IPS-15b (cell line): ENCODE results near the gene UQCC2.

ENCODE experiments used
- H3K27me3 ChIP-seq: one replicate; pipeline ENCODE4 v1.6.1; 2013; ENCODE audit warnings: low read length; ENCODE audit not compliant: control insufficient read depth, insufficient read depth
- H3K36me3 ChIP-seq: one replicate; pipeline ENCODE4 v1.6.1; 2013; ENCODE audit warnings: low read length; ENCODE audit not compliant: control insufficient read depth, insufficient read depth
- H3K4me1 ChIP-seq: one replicate; pipeline ENCODE4 v1.6.1; 2013; ENCODE audit warnings: mild to moderate bottlenecking, low read length; ENCODE audit not compliant: control insufficient read depth, insufficient read depth
- H3K4me3 ChIP-seq: one replicate; pipeline ENCODE4 v1.5.1; 2013; ENCODE audit warnings: low read depth, low read length
- H3K9ac ChIP-seq: one replicate; pipeline ENCODE4 v1.6.1; 2013; ENCODE audit warnings: low read depth, mild to moderate bottlenecking, low read length
- H3K9me3 ChIP-seq: one replicate; pipeline ENCODE4 v1.6.1; 2013; ENCODE audit warnings: mild to moderate bottlenecking, low read length; ENCODE audit not compliant: control insufficient read depth, insufficient read depth

Gene UQCC2

GRCh38 chr6:33711140-33712129, at the start of gene UQCC2:
Gene UQCC2 (minus strand): TSS chr6:33711700. CDS start chr6:33711686, 14 bp downstream.
- H3K36me3 ChIP-seq, result peaks cover 19% of the 10 kb centered on the region
- H3K4me1 ChIP-seq, result peaks cover 8% of the 10 kb centered on the region
- H3K9me3 ChIP-seq, result no peaks in the 10 kb centered on the region
- peak within 1 kb of the TSS; percentile 82 for H3K4me3 ChIP-seq
- H3K27me3 ChIP-seq, result no peaks in the 10 kb centered on the region
- peak within 1 kb of the TSS; percentile 97 for H3K9ac ChIP-seq

DNA sequence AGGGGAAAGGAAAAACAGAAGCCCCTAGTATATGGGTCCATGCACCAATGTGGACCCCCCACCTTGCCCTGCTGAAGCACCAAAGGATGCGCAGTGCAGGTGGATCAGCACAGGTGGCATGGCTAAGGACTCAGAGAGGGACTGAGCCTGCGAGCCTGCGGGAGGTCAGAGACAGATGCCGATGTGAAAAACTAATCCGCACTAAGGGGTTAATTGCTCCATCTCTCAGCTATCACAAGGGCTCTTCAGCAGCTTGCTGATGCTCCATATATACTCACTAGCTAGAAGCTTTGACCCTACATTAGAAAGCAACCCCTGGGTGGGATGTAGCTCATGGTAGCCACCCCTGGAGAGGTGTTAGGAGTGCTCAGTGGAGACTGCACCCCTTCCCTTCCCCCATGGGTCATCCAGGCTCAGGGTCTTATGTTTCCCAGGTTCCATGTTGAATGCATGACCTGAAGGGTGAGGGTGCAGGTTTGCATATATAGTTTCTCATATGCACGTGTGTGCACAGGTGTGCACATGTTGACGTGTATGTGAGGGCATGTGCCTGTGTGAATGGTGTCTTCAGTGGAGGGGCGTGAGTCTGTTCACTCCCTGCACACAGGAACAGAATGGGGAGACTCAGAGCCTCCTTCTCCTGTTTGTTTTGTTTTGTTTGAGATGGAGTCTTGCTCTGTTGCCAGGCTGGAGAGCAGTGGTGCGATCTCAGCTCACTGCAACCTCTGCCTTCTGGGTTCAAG, 48.6 kb upstream of the UQCC2 start:
- no peaks in the 10 kb centered on the region for H3K4me1 ChIP-seq
- no peak overlapping the region for H3K4me3 ChIP-seq
- H3K9me3 ChIP-seq, result no peaks in the 10 kb centered on the region
- no peaks in the 10 kb centered on the region for H3K36me3 ChIP-seq
- H3K9ac ChIP-seq, result no peak overlapping the region
- H3K27me3 ChIP-seq, result no peaks in the 10 kb centered on the region

- no peak overlapping the region for H3K9ac ChIP-seq
- H3K4me1 ChIP-seq, result no peaks in the 10 kb centered on the region
- no peaks in the 10 kb centered on the region for H3K27me3 ChIP-seq
- no peaks in the 10 kb centered on the region for H3K9me3 ChIP-seq
- no peak overlapping the region for H3K4me3 ChIP-seq
- no peaks in the 10 kb centered on the region for H3K36me3 ChIP-seq
These were observed 47.3 kb upstream of the UQCC2 start for GRCh38 chr6:33758815-33759216.

GRCh38 chr6:33757906-33758305, 46.4 kb upstream of the UQCC2 start:
- Histone ChIP-seq H3K27me3 (no peaks in the 10 kb centered on the region), H3K9ac (no peak overlapping the region), H3K4me3 (no peak overlapping the region), H3K9me3 (no peaks in the 10 kb centered on the region), H3K36me3 (no peaks in the 10 kb centered on the region), H3K4me1 (no peaks in the 10 kb centered on the region)

- H3K27me3 ChIP-seq, result no peaks in the 10 kb centered on the region
- H3K4me1 ChIP-seq, result no peaks in the 10 kb centered on the region
- no peak overlapping the region for H3K4me3 ChIP-seq
- H3K9ac ChIP-seq, result no peak overlapping the region
- H3K9me3 ChIP-seq, result no peaks in the 10 kb centered on the region
- no peaks in the 10 kb centered on the region for H3K36me3 ChIP-seq
These were observed 45.6 kb upstream of the UQCC2 start for GRCh38 chr6:33757113-33757512.

- no peaks in the 10 kb centered on the region for H3K27me3 ChIP-seq
- no peaks in the 10 kb centered on the region for H3K9me3 ChIP-seq
- no peak overlapping the region for H3K4me3 ChIP-seq
- H3K4me1 ChIP-seq, result no peaks in the 10 kb centered on the region
- H3K36me3 ChIP-seq, result no peaks in the 10 kb centered on the region
- no peak overlapping the region for H3K9ac ChIP-seq
These were observed 44.9 kb upstream of the UQCC2 start for GRCh38 chr6:33756211-33756954.

- no peak overlapping the region for H3K9ac ChIP-seq
- no peaks in the 10 kb centered on the region for H3K4me1 ChIP-seq
- H3K36me3 ChIP-seq, result no peaks in the 10 kb centered on the region
- no peak overlapping the region for H3K4me3 ChIP-seq
- no peaks in the 10 kb centered on the region for H3K9me3 ChIP-seq
- no peaks in the 10 kb centered on the region for H3K27me3 ChIP-seq
These were observed 43.8 kb upstream of the UQCC2 start for GRCh38 chr6:33755070-33755869.

DNA sequence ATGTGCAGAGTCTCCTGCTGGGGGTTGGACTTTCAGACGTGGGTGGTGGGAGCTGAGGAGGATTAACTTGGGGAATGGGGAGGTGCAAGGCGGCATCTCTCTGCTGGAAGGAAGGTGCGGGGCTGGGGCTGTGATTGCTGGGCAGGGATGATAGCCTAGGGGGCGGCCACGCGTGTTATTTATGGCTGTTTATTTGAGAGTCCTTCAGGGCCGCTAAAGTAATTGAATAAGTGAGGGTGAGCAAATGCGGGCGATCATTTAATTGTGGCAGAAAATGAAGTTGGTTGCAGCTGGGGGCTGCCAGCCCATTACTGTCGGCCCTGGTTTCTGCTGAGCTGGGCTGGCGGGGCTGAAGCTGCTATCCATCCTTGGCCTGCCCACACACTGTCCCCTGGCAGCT, 42.7 kb upstream of the UQCC2 start:
- H3K9me3 ChIP-seq, result no peaks in the 10 kb centered on the region
- H3K27me3 ChIP-seq, result no peaks in the 10 kb centered on the region
- no peaks in the 10 kb centered on the region for H3K4me1 ChIP-seq
- H3K9ac ChIP-seq, result no peak overlapping the region
- no peak overlapping the region for H3K4me3 ChIP-seq
- H3K36me3 ChIP-seq, result no peaks in the 10 kb centered on the region

GRCh38 chr6:33752646-33753015, 41.1 kb upstream of the UQCC2 start:
- Histone ChIP-seq H3K4me3 (no peak overlapping the region), H3K36me3 (no peaks in the 10 kb centered on the region), H3K4me1 (no peaks in the 10 kb centered on the region), H3K9me3 (no peaks in the 10 kb centered on the region), H3K9ac (no peak overlapping the region), H3K27me3 (no peaks in the 10 kb centered on the region)

- H3K4me1 ChIP-seq, result no peaks in the 10 kb centered on the region
- no peaks in the 10 kb centered on the region for H3K9me3 ChIP-seq
- no peak overlapping the region for H3K9ac ChIP-seq
- H3K27me3 ChIP-seq, result no peaks in the 10 kb centered on the region
- no peaks in the 10 kb centered on the region for H3K36me3 ChIP-seq
- H3K4me3 ChIP-seq, result no peak overlapping the region
These were observed 40.5 kb upstream of the UQCC2 start for GRCh38 chr6:33751771-33752645.
